Measurements from ENCODE around the gene SMAGP. TPM values are rescaled to one million over a fixed set of nuclear protein-coding genes. Genes with fewer than 3 reads are reported as not detected.
"Not testable (repeated sequence)": the region's sequence is repeated elsewhere in the genome, so short reads cannot be mapped to it uniquely, and the experiment has no call there.

Gene SMAGP
- 1 to 10 TPM; 2.3 to 3.8 TPM for total RNA-seq

GRCh38 chr12:51270067-51270950 is at the start of gene SMAGP:
Gene SMAGP, minus strand, starts transcription at chr12:51270415. Its CDS starts 1,137 bp downstream, at chr12:51269278.
- Histone ChIP-seq H3K4me1 (no peaks in the 10 kb centered on the region), H3K36me3 (no peaks in the 10 kb centered on the region), H3K9me3 (no peaks in the 10 kb centered on the region), H3K27me3 (no peaks in the 10 kb centered on the region), H3K27ac (peak within 1 kb of the TSS; percentile 56 to 75), H3K4me3 (peak within 1 kb of the TSS; percentile 66 to 73)
- TF ChIP-seq CTCF (IDR thresholded peaks at IDR 0.05): no peak
- peak; percentile 60 for DNase-seq (ENCODE audit: low spot score)

- DNase-seq (ENCODE audit: low spot score): no peak
- H3K4me1 ChIP-seq: no peaks in the 10 kb centered on the region
- H3K36me3 ChIP-seq: no peaks in the 10 kb centered on the region
- no peak for TF ChIP-seq CTCF (IDR thresholded peaks at IDR 0.05)
- H3K27ac ChIP-seq: no peak overlapping the region
- H3K27me3 ChIP-seq: no peaks in the 10 kb centered on the region
- H3K9me3 ChIP-seq: no peaks in the 10 kb centered on the region
- no peak overlapping the region for H3K4me3 ChIP-seq
Measured at GRCh38 chr12:51318846-51319599, 48.8 kb upstream of the SMAGP start.

GRCh38 chr12:51318057-51318806 is 48.0 kb upstream of the SMAGP start:
- not testable (repeated sequence) for H3K4me3 ChIP-seq; H3K9me3 ChIP-seq; H3K27me3 ChIP-seq; H3K27ac ChIP-seq; H3K4me1 ChIP-seq; DNase-seq (ENCODE audit: low spot score); H3K36me3 ChIP-seq

GRCh38 chr12:51311389-51311788 is 41.2 kb upstream of the SMAGP start:
- Histone ChIP-seq H3K36me3 (no peaks in the 10 kb centered on the region), H3K27me3 (no peaks in the 10 kb centered on the region), H3K4me1 (no peaks in the 10 kb centered on the region), H3K9me3 (no peaks in the 10 kb centered on the region), H3K4me3 (no peak overlapping the region), H3K27ac (no peak overlapping the region)
- no peak for TF ChIP-seq CTCF (IDR thresholded peaks at IDR 0.05)
- DNase-seq (ENCODE audit: low spot score): no peak

- no peak for TF ChIP-seq CTCF (IDR thresholded peaks at IDR 0.05)
- H3K4me3 ChIP-seq: no peak overlapping the region
- no peaks in the 10 kb centered on the region for H3K27me3 ChIP-seq
- H3K9me3 ChIP-seq: no peaks in the 10 kb centered on the region
- H3K36me3 ChIP-seq: no peaks in the 10 kb centered on the region
- no peaks in the 10 kb centered on the region for H3K4me1 ChIP-seq
- no peak for DNase-seq (ENCODE audit: low spot score)
- H3K27ac ChIP-seq: no peak overlapping the region
Measured at GRCh38 chr12:51307655-51308593, 37.7 kb upstream of the SMAGP start.
